Fibroblast of lung (primary cell): Measurements from ENCODE around the gene RHOT1.

Experiments used
- CTCF ChIP-seq, 2 donors: IDR thresholded peaks in 1 of 2; conservative IDR thresholded peaks in 1 of 2; 1 replicate in 1 of 2; 2 replicates in 1 of 2; pipeline ENCODE4 v1.5.1; 2011 to 2012; ENCODE audit warnings: low read length in 2 of 2, control low read depth in 1 of 2, inconsistent platforms in 1 of 2, low read depth in 1 of 2, mild to moderate bottlenecking in 1 of 2
- EZH2 ChIP-seq: IDR thresholded peaks from 2 replicates; pipeline ENCODE4 v1.5.1; 2012; ENCODE audit warnings: low read length, control low read depth, mild to moderate bottlenecking; ENCODE audit errors: missing control alignments

GRCh38 chr17:32271844-32272243 lies 129.5 kb downstream of the RHOT1 start:
- TF ChIP-seq CTCF (conservative IDR thresholded peaks at IDR 0.05 in 1 of 2, IDR thresholded peaks at IDR 0.05 in 1 of 2; ENCODE audit: low read depth in 1 of 2, low read length in 2 of 2) (no peak), EZH2 (no peak)
